Retina (tissue), 1 donor: ENCODE results near the gene NFILZ.
A peak's percentile ranks its signal among the peaks of the same experiment; 100 is the strongest.

Experiments used
- DNase-seq: peaks from one replicate; pipeline ENCODE4 v3.0.0-alpha.2; 2016

NFILZ gene

GRCh38 chr19:8629996-8630683 is at the start of gene NFILZ:
Gene NFILZ, plus strand, starts transcription at chr19:8630633. Its CDS starts 46,133 bp downstream, at chr19:8676766.
- DNase-seq = no peak

GRCh38 chr19:8580710-8581281 is 49.6 kb upstream of the NFILZ start:
- peak; percentile 98 for DNase-seq

DNA sequence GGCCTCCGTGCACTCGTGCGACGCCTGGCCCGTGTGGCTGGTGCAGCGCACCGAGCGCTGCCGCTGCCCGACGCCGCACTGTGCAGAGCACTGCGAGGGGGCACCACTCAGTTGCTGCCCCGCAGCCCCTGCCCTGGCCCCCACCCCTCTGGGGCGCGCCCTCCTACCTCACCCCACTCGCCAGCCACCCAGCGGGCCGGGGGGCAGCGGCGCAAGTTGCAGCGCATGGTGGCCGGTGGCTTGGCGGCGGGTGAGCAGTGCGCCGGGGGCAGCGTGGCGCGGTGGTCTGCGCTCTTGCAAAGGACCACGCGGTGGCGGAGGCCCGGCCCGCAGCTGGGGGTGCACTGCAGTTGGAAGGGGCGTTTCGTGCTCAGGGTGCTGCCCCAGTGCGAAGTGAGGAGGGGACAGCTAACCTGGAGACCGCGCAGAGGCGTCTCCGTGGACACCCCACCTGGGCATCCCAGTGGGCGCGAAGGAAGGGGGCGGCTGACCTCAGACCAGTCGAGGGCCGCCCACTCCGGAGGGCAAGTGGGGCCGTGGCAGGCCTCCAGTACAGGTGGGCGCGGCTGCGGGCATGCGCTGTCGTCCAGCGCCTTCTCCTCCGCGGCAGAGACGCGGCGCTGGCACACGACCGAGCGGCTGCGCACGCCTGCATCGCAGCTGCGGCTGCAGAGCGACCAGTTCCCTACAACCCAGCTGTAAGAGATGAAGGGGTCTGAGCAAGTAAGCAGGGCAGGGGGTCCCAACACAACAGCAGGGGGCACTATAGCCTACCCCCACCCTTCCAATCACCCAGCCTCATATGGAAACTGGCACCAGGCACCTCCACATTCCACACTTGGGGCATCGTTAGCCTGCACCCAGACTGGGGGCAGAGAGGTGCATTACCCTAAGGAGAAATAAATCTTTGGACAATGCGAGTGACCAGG is 45.2 kb upstream of the NFILZ start:
- no peak for DNase-seq

DNA sequence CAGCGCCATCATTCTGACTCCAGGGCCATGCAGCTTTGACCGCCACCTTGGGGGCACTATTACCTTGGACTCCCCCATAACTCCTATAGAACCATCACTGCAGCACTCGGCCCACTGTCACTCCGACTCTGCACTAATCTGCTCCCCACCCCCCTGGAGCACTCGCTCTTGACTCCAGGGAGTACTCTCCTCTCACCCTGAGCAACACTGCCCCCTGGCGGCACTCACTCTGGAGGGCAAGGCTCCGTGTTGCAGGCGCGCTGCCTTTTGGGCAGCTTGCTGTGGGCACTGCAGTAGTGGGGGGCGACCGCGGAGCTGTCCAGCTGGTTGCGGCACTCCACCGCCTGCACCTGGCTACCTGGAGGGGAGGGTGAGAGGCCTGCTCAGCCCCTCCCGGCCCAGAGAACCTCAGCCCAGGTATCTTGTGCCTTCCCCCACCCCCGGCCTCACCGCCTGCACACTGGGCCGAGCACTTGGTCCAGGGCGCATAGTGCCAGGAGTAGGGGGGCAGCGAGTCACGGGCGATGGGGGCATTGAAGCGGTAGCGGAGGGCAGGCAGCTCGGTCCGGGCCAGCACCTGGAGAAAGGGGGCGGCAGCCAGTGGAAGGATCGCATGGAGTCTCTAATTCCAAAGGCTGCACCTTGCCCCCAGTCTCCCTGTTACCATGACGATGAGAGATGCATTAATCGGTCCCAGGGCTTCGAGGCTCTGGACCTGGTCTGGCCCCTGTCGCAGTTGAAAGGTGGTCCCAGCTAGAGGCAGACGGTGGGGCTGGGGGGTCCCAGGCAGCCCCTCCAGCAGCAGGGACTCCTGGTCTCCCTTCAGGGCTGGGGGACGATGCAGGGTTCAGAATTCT is 44.3 kb upstream of the NFILZ start:
- peak; percentile 42 for DNase-seq

GRCh38 chr19:8589177-8589714 is 41.2 kb upstream of the NFILZ start:
- no peak for DNase-seq

DNA sequence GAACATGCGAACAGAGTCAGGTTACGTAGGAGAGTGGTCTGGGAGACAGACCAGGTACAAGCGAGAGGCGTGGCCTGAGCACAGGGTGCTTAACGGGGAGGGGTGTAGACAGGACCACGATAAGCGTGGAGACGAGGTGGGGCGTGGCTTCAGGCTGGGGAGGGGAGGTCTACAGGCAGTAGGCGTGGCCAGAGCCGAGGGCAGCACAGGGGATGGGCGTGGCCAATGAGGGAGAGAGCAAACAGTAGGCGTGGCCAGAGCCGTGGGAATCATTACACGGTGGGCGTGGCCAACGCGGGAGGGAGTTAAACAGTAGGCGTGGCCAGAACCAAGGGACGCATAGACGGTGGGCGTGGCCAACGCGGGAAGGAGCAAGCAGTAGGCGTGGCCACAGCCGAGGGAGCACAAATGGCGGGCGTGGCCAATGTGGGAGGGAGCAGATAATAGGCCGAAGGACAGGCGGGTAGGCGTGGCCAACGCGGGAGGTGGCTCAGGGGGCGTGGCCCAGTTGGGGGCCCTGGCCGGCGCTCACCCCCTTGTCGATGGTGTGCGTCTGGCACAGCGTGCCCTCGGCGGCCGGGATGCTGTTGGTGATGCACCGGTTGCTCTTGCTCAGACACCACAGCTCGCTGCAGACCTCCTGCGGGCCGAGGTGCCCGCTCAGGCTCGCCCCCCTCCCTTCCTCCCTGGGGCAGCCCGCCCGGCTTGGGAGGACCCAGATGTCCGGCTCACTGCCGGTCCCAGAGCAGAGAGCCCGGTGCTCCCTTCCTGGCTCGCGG is 38.0 kb upstream of the NFILZ start:
- peak; percentile 99 for DNase-seq

- no peak for DNase-seq
These were observed 36.5 kb upstream of the NFILZ start for GRCh38 chr19:8593931-8594330.

GRCh38 chr19:8595651-8596050 is 34.8 kb upstream of the NFILZ start:
- DNase-seq = no peak

DNA sequence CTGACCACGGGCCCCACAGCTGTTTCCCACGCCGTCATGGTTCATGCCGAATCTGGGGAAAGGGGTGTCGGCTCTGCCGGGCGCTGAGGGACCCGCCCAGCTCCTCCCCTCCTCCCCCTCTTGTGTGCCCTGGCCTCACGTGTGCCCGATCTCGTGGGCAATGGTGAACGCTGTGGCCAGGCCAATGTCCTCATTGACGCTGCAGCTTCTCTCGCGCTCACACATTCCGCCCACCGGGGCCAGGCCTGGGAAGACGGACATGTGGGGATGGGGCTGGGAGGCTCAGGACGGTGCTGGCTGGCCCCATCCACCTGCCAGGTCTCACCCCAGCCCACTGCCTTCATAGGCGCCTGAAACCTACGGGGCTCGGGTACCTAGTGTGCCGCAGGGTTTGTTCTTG is 34.3 kb upstream of the NFILZ start:
- DNase-seq = no peak

DNA sequence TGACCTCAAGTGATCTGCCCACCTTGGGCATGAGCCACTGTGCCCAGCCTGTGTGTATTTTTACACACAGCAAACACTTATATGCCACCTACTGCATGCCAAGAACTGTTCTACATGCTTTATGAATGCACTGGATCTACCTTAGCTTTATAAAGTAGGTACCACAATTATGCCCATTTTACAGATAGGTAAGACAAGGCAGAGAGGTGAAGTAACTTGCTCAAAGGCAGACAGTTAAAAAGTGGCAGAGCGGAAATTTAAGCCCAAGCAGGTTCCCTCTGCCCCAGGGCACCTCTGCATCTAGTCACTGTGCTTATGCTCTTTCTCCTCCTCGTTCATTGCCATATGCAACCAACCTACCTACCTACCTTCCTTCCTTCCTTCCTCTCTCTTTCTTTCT is 30.4 kb upstream of the NFILZ start:
- no peak for DNase-seq

DNA sequence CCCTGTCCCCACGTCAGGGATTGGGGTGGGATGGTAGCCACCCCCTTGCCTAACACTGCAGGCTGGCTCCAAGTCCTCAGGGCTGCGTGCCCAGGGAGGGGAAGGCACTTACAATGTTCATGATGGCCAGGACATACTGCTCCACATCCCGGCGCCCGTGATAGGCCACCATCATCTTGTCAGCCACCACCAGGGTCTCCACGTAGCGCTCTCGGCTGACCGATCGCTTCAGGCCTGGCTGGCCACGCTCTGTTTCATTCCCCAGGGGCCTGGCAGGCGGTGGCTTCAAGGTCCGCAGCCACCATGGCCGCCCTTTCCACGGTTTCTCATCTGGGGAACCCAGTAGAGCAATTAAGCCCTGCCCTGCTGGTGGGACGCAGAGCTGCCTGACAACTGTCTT is 29.6 kb upstream of the NFILZ start:
- no peak for DNase-seq

GRCh38 chr19:8601796-8602195 is 28.6 kb upstream of the NFILZ start:
- DNase-seq = no peak

DNA sequence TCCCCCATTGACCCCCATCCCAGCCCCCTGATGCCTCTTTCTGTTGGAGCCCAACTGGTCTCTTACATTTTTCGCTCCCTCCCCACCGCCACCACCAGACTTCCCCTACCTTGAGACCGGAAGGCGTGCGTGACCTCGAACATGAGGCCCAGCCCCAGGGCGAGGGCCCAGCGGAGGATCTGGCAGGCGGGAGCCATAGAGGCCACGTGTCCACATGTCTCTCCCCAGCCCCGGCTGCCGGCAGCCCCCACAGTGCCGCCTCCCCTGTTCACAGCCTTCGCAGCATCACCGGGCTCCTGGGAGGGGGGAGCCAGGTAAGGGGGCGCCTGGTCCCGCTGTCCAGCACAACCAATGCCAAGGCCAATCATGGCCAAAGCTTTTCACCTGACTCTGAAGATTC is 24.9 kb upstream of the NFILZ start:
- no peak for DNase-seq

DNA sequence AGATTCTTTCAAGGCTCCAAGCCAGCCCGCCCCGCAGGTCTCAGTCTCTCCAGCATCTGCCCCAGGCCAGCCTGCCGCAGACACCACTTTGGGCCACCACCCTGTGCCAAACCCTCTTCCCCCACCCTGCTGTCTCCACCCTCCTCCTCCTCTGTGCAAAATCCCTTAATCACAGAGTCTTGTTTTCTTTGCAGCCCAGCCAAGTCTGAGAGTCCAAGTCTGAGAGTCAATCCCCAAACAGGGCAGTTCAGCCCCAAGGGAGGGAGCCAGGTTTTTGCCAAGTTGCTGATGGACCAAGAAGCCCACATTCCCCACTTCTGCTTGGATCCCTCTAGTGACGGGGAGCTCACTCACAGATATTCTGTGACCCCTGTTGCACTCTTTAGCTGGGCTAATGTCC is 23.0 kb upstream of the NFILZ start:
- DNase-seq = no peak

DNA sequence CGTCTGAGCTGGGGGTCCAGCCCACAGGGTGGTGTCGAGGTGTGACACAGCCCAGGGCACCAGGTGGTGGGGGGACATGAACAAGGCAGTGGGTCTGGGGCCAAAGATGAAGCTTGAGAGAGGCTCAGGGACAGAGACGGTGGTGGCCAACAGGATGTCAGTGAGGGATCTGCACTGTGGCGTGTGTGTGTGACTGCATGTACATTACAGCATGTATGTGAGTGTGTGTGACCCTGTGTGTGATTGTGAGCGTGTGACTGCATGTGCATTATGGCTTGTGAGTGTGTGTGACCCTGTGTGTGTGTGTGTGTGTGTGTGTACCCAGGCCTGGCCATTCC is 21.5 kb upstream of the NFILZ start:
- no peak for DNase-seq

- DNase-seq = peak; percentile 93
These were observed 21.0 kb upstream of the NFILZ start for GRCh38 chr19:8609279-8610040.

- DNase-seq = peak; percentile 77
These were observed 20.1 kb upstream of the NFILZ start, which contains the start of gene ADAMTS10 for GRCh38 chr19:8610041-8610935. Gene ADAMTS10, minus strand, starts transcription at chr19:8610715. Its CDS starts 5,005 bp downstream, at chr19:8605710.

DNA sequence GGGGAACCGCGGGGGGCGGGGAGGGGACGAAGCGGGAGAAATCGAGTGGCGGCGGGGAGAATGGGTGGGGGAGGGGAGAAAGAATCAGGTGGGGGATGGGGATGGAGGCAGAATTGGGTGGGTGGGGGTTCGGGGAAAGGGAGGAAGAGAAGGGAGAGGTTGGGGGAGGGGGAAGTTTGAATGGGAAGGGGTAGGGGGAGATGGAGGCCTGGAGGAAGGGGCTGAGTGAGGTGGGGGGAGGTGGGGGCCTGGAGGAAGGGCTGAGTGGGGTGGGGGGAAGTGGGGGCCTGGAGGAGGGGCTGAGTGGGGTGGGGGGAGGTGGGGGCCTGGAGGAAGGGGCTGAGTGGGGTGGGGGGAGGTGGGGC is 19.5 kb upstream of the NFILZ start:
- DNase-seq = no peak

DNA sequence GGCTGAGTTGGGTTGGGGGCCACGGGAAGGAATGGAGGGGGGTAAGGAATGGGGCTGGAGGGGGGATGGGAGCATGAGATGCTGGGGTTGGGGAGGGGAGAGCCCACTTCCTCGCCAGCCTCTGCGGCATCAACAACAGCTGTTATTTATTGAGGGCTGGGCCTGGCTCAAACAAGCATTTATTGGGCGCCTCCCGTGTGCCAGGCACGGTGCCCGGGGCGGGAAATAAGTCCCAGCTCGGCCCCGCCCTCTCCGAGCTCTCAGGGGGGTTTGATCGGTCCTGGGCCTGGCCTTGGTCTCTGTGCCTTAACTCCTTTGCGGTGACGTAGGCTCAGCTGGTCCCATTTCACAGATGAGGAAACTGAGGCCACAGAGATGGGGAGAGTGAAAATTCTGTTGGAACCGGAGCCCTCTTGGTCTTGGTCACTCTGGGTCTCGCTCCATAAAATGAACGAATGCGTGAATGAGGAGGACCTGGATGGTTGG is 19.0 kb upstream of the NFILZ start:
- DNase-seq = peak; percentile 41
